ENCODE data around the gene LCP2. TPM values are rescaled to one million over a fixed set of nuclear protein-coding genes. Genes with fewer than 3 reads are reported as not detected.

Gene LCP2
- total and polyA plus RNA-seq, 10 of the 15 experiments (the other 5 are each of a cell fraction or from before 2014, with no cell fraction given) = 8.0 to 50.5 (median 20.6) TPM

DNA sequence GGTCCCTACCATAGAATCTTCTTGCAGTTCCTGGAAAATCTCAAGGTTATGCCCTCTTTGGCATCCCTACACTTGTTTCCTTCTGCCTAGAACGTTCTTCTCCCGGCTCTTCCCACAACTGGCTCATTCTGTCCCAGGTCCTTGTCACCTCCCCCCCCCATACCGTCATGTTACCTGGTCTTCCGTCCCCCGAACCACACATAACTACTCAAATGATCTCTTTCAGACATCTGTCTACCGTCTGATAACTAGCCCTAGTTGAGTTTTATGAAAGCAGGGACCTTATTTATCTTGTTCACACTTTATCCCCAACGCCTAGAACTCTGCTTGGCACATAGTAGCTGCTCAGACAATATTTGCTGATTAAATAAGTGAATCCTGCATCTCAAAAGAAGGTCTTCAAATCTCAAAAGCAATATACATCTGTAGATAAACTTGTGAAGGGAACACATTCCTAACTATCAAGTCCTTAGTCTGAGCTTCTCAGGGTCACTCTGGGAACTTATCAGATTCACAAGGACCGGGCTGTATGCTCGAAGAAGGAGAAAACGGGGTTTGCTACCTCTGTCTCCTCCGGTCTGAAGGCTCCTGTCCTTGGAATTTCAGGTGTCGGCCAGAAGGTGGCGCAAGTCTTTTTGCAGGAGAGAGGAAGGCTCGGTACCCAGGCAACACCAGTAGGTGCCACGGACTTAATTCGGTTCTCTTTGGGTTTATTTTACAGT is 30.0 kb downstream of the LCP2 start (continued):
- TF ChIP-seq, protein P1, sequence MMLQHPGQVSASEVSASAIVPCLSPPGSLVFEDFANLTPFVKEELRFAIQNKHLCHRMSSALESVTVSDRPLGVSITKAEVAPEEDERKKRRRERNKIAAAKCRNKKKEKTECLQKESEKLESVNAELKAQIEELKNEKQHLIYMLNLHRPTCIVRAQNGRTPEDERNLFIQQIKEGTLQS (IDR thresholded peaks at IDR 0.05; ENCODE audit: borderline replicate concordance, extremely low read depth, low read depth, low read length) = no peak
- TF ChIP-seq IKZF2 (IDR thresholded peaks at IDR 0.05) (no peak), MEF2A (IDR thresholded peaks at IDR 0.05; ENCODE audit: insufficient read depth, low read depth, low read length) (no peak)

DNA sequence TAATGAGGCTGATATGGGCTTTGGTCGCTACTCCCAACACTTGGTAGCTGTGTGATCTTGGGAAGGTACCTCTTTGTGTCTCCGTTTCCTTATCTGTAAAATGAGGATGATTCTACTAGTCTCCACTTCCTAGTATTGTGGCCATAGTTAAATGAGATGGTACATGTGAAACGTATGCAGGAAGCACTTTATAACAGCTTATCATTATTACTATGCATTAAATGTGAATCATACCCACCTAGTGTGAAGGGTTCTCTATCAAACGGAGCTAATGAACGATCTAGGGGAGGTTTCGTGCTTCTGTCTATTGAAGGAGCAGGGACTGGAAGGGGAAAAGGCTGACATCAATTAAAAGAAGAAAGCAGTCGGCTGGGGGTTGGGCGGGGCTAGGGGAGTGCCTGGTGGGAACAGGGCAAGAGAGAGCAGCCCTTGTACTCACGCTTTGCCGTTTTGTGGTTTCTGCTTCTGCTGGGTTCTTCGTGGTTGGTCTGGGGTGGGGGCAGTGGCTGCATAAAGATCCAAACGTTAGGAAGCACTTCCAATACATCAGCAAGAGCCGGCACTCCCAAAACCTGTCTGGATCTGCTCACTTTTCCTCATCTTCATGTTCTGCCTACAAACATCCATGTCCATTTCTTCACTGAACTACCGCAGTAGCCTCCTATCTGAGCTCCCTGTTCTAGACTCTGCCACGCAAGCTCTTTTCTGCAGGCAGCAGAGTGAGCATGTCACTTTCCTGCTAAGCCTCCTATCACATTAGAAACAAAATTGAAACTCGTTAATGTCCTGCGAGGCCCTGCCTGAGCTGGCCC is 30.8 kb downstream of the LCP2 start:
- Histone ChIP-seq H3K9me3 (replicated peaks; ENCODE audit: control insufficient read depth, insufficient read depth, low read length) (no peaks in the 10 kb centered on the region), H3K9ac (ENCODE audit: control insufficient read depth, insufficient read depth, low read length) (no peak overlapping the region), H3K27me3 (replicated peaks in 1 of 2; ENCODE audit: control insufficient read depth in 2 of 2, insufficient read depth in 2 of 2, low read length in 1 of 2) (no peaks in the 10 kb centered on the region), H3K27ac (ENCODE audit: control insufficient read depth, insufficient read depth) (no peak overlapping the region), H2AFZ (ENCODE audit: control insufficient read depth, low read depth, low read length) (no peak overlapping the region), H4K20me1 (ENCODE audit: control insufficient read depth, insufficient read depth) (no peaks in the 10 kb centered on the region), H3K4me1 (ENCODE audit: control insufficient read depth, insufficient read depth, low read length) (peaks cover 7% of the 10 kb centered on the region), H3K79me2 (ENCODE audit: control insufficient read depth, insufficient read depth, low read length) (no peaks in the 10 kb centered on the region), H3K4me2 (ENCODE audit: control insufficient read depth, insufficient read depth) (no peak overlapping the region), H3K4me3 (no peak overlapping the region), H3K36me3 (ENCODE audit: control insufficient read depth in 2 of 2, insufficient read depth in 2 of 2, low read length in 1 of 2) (peaks cover 6 to 21% of the 10 kb centered on the region in 2 experiments; a peak in 3 of 4 replicates)
- no peak for TF ChIP-seq NFXL1 (IDR thresholded peaks at IDR 0.05; ENCODE audit: borderline replicate concordance)
- TF ChIP-seq, protein P2, sequence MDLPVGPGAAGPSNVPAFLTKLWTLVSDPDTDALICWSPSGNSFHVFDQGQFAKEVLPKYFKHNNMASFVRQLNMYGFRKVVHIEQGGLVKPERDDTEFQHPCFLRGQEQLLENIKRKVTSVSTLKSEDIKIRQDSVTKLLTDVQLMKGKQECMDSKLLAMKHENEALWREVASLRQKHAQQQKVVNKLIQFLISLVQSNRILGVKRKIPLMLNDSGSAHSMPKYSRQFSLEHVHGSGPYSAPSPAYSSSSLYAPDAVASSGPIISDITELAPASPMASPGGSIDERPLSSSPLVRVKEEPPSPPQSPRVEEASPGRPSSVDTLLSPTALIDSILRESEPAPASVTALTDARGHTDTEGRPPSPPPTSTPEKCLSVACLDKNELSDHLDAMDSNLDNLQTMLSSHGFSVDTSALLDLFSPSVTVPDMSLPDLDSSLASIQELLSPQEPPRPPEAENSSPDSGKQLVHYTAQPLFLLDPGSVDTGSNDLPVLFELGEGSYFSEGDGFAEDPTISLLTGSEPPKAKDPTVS (IDR thresholded peaks at IDR 0.05; ENCODE audit: low read depth, low read length) = no peak
- TF ChIP-seq ZNF207 (IDR thresholded peaks at IDR 0.05; ENCODE audit: borderline replicate concordance) = no peak
- no peak for TF ChIP-seq TCF3 (IDR thresholded peaks at IDR 0.05; ENCODE audit: borderline replicate concordance, insufficient read depth, low read depth, low read length)
- FAIRE-seq (no peak), ATAC-seq (no peak), DNase-seq (ENCODE audit: low read depth, low spot score) (no peak)
- BruUV-seq (replicated peaks) = no TSS peak
- 90% methylated on average over 17 of the region's 17 CpGs for WGBS (ENCODE audit: insufficient coverage, insufficient replicate concordance, low lambda C conversion rate, missing lambda C conversion rate)
- in situ Hi-C loops (cut with MboI) (no loop called here), intact Hi-C loops (cut with micrococcal nuclease; ENCODE audit: unreplicated experiment) (no loop called here)
- ChIA-PET RAD21 (ENCODE audit: unreplicated experiment) (interaction anchor here (0.6 to 4.5 kb wide), 18 partner anchors 9 to 914 kb away, joined by 3 to 88 read pairs (median 5); partner anchors contain the start of gene LCP2), SMC1A (ENCODE audit: uncharacterized antibody, unreplicated experiment) (interaction anchor here (0.6 to 16.6 kb wide), 21 partner anchors 7 to 1801 kb away, joined by 3 to 451 read pairs (median 5); partner anchors contain the start of genes KCNMB1 and LCP2), POLR2A (interaction anchor here (0.6 to 3.9 kb wide), 8 partner anchors 12 to 308 kb away, joined by 3 to 19 read pairs (median 3); no protein-coding TSS in a partner anchor), CTCF (interaction anchor here (0.6 to 7.9 kb wide), 35 partner anchors 8 to 159 kb away, joined by 3 to 189 read pairs (median 6); partner anchors contain the start of gene LCP2)
